K562 (cell line): ENCODE results near the gene NXT1. TPM values are rescaled to one million over a fixed set of nuclear protein-coding genes. Genes with fewer than 3 reads are reported as not detected.

ENCODE experiments used
- CREBBP ChIP-seq: IDR thresholded peaks from one replicate; pipeline ENCODE4 v1.6.1; 2012; ENCODE audit warnings: low read depth, mild to moderate bottlenecking, control low read depth, inconsistent platforms, low read length
- CXXC5 ChIP-seq: fragments of 250-450 bp; sonication (Bioruptor Pico); IDR thresholded peaks from 2 replicates; pipeline ENCODE4 v1.8.0; 2022; ENCODE audit warnings: inconsistent platforms, mild to moderate bottlenecking, moderate library complexity
- E2F1 ChIP-seq: sonication (generic); formaldehyde crosslinking; IDR thresholded peaks from 2 replicates; pipeline ENCODE4 v1.8.1; 2023; ENCODE audit warnings: mild to moderate bottlenecking, missing genetic modification reagents, moderate library complexity
- FOXO4 ChIP-seq: fragments of 450-650 bp; formaldehyde crosslinking; IDR thresholded peaks from 2 replicates; pipeline ENCODE4 v1.4.0; 2020; ENCODE audit warnings: mild to moderate bottlenecking, moderate library complexity
- GABPB2 ChIP-seq: fragments of 250-450 bp; sonication (Bioruptor Pico); conservative IDR thresholded peaks from 2 replicates; pipeline ENCODE4 v1.5.1; 2021; ENCODE audit warnings: mild to moderate bottlenecking
- ILF3 ChIP-seq: fragments of 450-650 bp; IDR thresholded peaks from 2 replicates; pipeline ENCODE4 v1.6.1; 2018; ENCODE audit warnings: antibody characterized with exemption, mild to moderate bottlenecking, moderate library complexity, borderline replicate concordance
- JUND ChIP-seq, 2 experiments: IDR thresholded peaks; 2 replicates in 1 of 2; 3 replicates in 1 of 2; pipeline ENCODE4 v1.6.1; 2011; ENCODE audit warnings: borderline replicate concordance in 2 of 2, low read depth in 2 of 2, low read length in 2 of 2, improper control_type of control experiment in 1 of 2, missing biosample characterization in 1 of 2, missing genetic modification characterization in 1 of 2, missing genetic modification reagents in 1 of 2
- MAFK ChIP-seq: IDR thresholded peaks from 2 replicates; pipeline ENCODE4 v1.6.1; 2011; ENCODE audit warnings: low read length, improper control_type of control experiment
- MCM3 ChIP-seq: fragments of 450-650 bp; IDR thresholded peaks from 2 replicates; pipeline ENCODE4 v1.6.1; 2016
- MLX ChIP-seq, 2 experiments: fragments of 450-650 bp in 1 of 2; sonication (generic) in 1 of 2; formaldehyde crosslinking; conservative IDR thresholded peaks; 2 replicates each; pipeline versions ENCODE4 v1.4.0 to v1.8.1; 2020 to 2022; ENCODE audit warnings: mild to moderate bottlenecking in 1 of 2, missing genetic modification reagents in 1 of 2
- NRF1 ChIP-seq, 2 experiments: fragments of 450-650 bp; IDR thresholded peaks in 1 of 2; conservative IDR thresholded peaks in 1 of 2; 2 replicates each; pipeline ENCODE4 v1.6.1; 2014; ENCODE audit warnings: mild to moderate bottlenecking in 2 of 2
- OTX1 ChIP-seq: fragments of 450-650 bp; formaldehyde crosslinking; IDR thresholded peaks from 2 replicates; pipeline ENCODE4 v1.4.0; 2022; ENCODE audit warnings: mild to moderate bottlenecking
- RBM34 ChIP-seq: fragments of 200-400 bp; formaldehyde crosslinking; IDR thresholded peaks from 2 replicates; pipeline ENCODE4 v1.6.1; 2018; ENCODE audit warnings: low read length, borderline replicate concordance; ENCODE audit not compliant: insufficient read depth
- SIRT6 ChIP-seq: IDR thresholded peaks from one replicate; pipeline ENCODE4 v1.6.1; 2012; ENCODE audit warnings: low read depth, mild to moderate bottlenecking, control low read depth, inconsistent platforms, low read length, moderate library complexity
- SMARCE1 ChIP-seq: fragments of 450-650 bp; IDR thresholded peaks from 2 replicates; pipeline ENCODE4 v1.7.1; 2016; ENCODE audit warnings: mild to moderate bottlenecking
- STAT5A ChIP-seq: IDR thresholded peaks from 2 replicates; pipeline ENCODE4 v1.6.1; 2012; ENCODE audit warnings: low read length, inconsistent platforms, borderline replicate concordance
- TFE3 ChIP-seq: fragments of 450-650 bp; formaldehyde crosslinking; IDR thresholded peaks from 2 replicates; pipeline ENCODE4 v1.4.0; 2020; ENCODE audit warnings: mild to moderate bottlenecking, mixed read lengths
- ZBTB11 ChIP-seq, 3 experiments: fragments of 200-800 bp in 1 of 3; fragments of 250-450 bp in 1 of 3; fragments of 450-650 bp in 1 of 3; sonication (Bioruptor Pico) in 1 of 3; sonication (Bioruptor generic) in 1 of 3; formaldehyde crosslinking in 1 of 3; IDR thresholded peaks; 2 replicates each; pipeline versions ENCODE4 v1.6.1 to v1.8.0; 2016 to 2022; ENCODE audit warnings: mild to moderate bottlenecking in 2 of 3, missing genetic modification characterization in 2 of 3, missing compliant biosample characterization in 1 of 3, moderate library complexity in 1 of 3
- ZNF384 ChIP-seq: IDR thresholded peaks from 2 replicates; pipeline ENCODE4 v1.6.1; 2012; ENCODE audit warnings: low read depth, low read length, improper control_type of control experiment
- ZNF431 ChIP-seq: sonication (generic); formaldehyde crosslinking; IDR thresholded peaks from 2 replicates; pipeline ENCODE4 v1.8.0; 2022; ENCODE audit warnings: mild to moderate bottlenecking, missing genetic modification reagents
- ZNF583 ChIP-seq: fragments of 250-450 bp; sonication (Bioruptor Pico); IDR thresholded peaks from 2 replicates; pipeline ENCODE4 v1.4.0; 2020
- polyA plus RNA-seq, 8 experiments: library from polyadenylated mRNA; depleted of rRNA in 4 of 8; stranded (reverse) in 5 of 8; unstranded in 3 of 8; fragments of >200 nt; fragmentation: Nextera tagmentation in 2 of 8; fragmentation: Illumina TruSeq in 1 of 8; extraction: Ambion mirVana in 2 of 8; extraction: Trizol in 1 of 8; gene quantifications; 2 replicates each; pipeline versions ENCODE4 v1.2.1 to v1.2.3, GENCODE V29; 2011 to 2014; ENCODE audit warnings: inconsistent platforms in 1 of 8, missing spikeins in 1 of 8
- total RNA-seq, 7 experiments: library from RNA; depleted of rRNA in 6 of 7; stranded (reverse); fragments of >200 nt in 6 of 7; fragmentation: Illumina TruSeq in 2 of 7; extraction: Trizol in 2 of 7; gene quantifications; 2 replicates each; pipeline versions ENCODE4 v1.2.1 to v1.2.3, GENCODE V29; 2011 to 2021; ENCODE audit warnings: low replicate concordance in 1 of 7

The NXT1 gene
- total and polyA plus RNA-seq, 9 of the 15 experiments (the other 6 are each of a cell fraction or from before 2014, with no cell fraction given) = 7.7 to 50.9 (median 35.6) TPM

- TF ChIP-seq TFE3 (CRISPR knock-in tag) (peak; percentile 97), ZNF583 (no peak), NRF1 (conservative IDR thresholded peaks at IDR 0.05 in 1 of 2, IDR thresholded peaks at IDR 0.05 in 1 of 2) (no peak), MCM3 (no peak), ILF3 (no peak), SIRT6 (no peak), ZNF384 (peak; percentile 14; the same call in 1 of the 2 replicates), RBM34 (no peak), MLX (CRISPR knock-in tag; conservative IDR thresholded peaks at IDR 0.05) (no peak), ZBTB11 (CRISPR knock-in tag; IDR thresholded peaks at IDR 0.05) (no peak), E2F1 (no peak), OTX1 (CRISPR knock-in tag) (no peak), CXXC5 (CRISPR knock-in tag) (no peak), FOXO4 (CRISPR knock-in tag) (no peak), CREBBP (no peak), MAFK (peak; percentile 84), SMARCE1 (peak; percentile 53; the same call in 1 of the 2 replicates), GABPB2 (CRISPR knock-in tag) (no peak), STAT5A (no peak), ZNF431 (CRISPR knock-in tag) (no peak), JUND (IDR thresholded peaks at IDR 0.05; ENCODE audit: borderline replicate concordance, low read depth, low read length) (peak; percentile 79), JUND (tag; IDR thresholded peaks at IDR 0.05; ENCODE audit: borderline replicate concordance, low read depth, low read length) (peak; percentile 81; the same call in 2 of the 3 replicates)
Observed at GRCh38 chr20:23366384-23366783, 15.8 kb downstream of the NXT1 start (continued).
